ENCODE data around the gene HEXD.

Gene HEXD

GRCh38 chr17:82487910-82488309 is 69.8 kb downstream of the HEXD start:
- Histone ChIP-seq H3K4me3 (replicated peaks; ENCODE audit: low read depth, low read length) (no peak overlapping the region), H3K27me3 (replicated peaks; ENCODE audit: control insufficient read depth, insufficient read depth, low read length) (no peaks in the 10 kb centered on the region), H3K36me3 (ENCODE audit: control insufficient read depth, insufficient read depth, low read length) (peaks cover 25% of the 10 kb centered on the region)
- no peak for DNase-seq (ENCODE audit: extremely low read depth, insufficient read length)
- no peak for TF ChIP-seq CTCF (IDR thresholded peaks at IDR 0.05; ENCODE audit: insufficient read depth, low read length, poor library complexity, severe bottlenecking)

DNA sequence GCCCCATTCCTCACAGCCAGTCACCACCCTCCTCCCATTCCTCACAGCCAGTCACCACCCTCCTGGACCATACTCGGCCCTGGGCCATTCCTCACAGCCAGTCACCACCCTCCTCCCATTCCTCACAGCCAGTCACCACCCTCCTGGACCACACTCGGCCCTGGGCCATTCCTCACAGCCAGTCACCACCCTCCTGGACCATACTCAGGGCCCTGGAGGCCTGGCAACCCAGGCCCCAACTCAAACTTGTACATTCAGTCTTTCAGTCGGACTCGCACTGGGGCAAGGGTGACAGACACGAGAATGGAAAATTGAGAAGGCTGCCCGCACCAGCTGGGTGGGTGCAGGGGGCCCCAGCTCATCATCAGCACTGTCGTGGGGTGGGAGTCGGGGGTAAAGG is 71.0 kb downstream of the HEXD start:
- H3K27me3 ChIP-seq (replicated peaks; ENCODE audit: control insufficient read depth, insufficient read depth, low read length): no peaks in the 10 kb centered on the region
- no peak for DNase-seq (ENCODE audit: extremely low read depth, insufficient read length)
- peaks cover 17% of the 10 kb centered on the region for H3K36me3 ChIP-seq (ENCODE audit: control insufficient read depth, insufficient read depth, low read length)
- TF ChIP-seq CTCF (IDR thresholded peaks at IDR 0.05; ENCODE audit: insufficient read depth, low read length, poor library complexity, severe bottlenecking): no peak
- no peak overlapping the region for H3K4me3 ChIP-seq (replicated peaks; ENCODE audit: low read depth, low read length)

GRCh38 chr17:82489851-82490511 is 71.8 kb downstream of the HEXD start:
- Histone ChIP-seq H3K4me3 (replicated peaks; ENCODE audit: low read depth, low read length) (no peak overlapping the region), H3K36me3 (ENCODE audit: control insufficient read depth, insufficient read depth, low read length) (peaks cover 14% of the 10 kb centered on the region), H3K27me3 (replicated peaks; ENCODE audit: control insufficient read depth, insufficient read depth, low read length) (no peaks in the 10 kb centered on the region)
- no peak for DNase-seq (ENCODE audit: extremely low read depth, insufficient read length)
- TF ChIP-seq CTCF (IDR thresholded peaks at IDR 0.05; ENCODE audit: insufficient read depth, low read length, poor library complexity, severe bottlenecking): no peak

- TF ChIP-seq CTCF (IDR thresholded peaks at IDR 0.05; ENCODE audit: insufficient read depth, low read length, poor library complexity, severe bottlenecking): no peak
- peaks cover 11% of the 10 kb centered on the region for H3K36me3 ChIP-seq (ENCODE audit: control insufficient read depth, insufficient read depth, low read length)
- DNase-seq (ENCODE audit: extremely low read depth, insufficient read length): peak; percentile 39
- no peak overlapping the region for H3K4me3 ChIP-seq (replicated peaks; ENCODE audit: low read depth, low read length)
- no peaks in the 10 kb centered on the region for H3K27me3 ChIP-seq (replicated peaks; ENCODE audit: control insufficient read depth, insufficient read depth, low read length)
Measured at GRCh38 chr17:82490512-82491195, 72.5 kb downstream of the HEXD start.

- TF ChIP-seq CTCF (IDR thresholded peaks at IDR 0.05; ENCODE audit: insufficient read depth, low read length, poor library complexity, severe bottlenecking): no peak
- Histone ChIP-seq H3K4me3 (replicated peaks; ENCODE audit: low read depth, low read length) (no peak overlapping the region), H3K36me3 (ENCODE audit: control insufficient read depth, insufficient read depth, low read length) (peaks cover 6% of the 10 kb centered on the region), H3K27me3 (replicated peaks; ENCODE audit: control insufficient read depth, insufficient read depth, low read length) (no peaks in the 10 kb centered on the region)
- DNase-seq (ENCODE audit: extremely low read depth, insufficient read length): no peak
Measured at GRCh38 chr17:82491196-82491530, 73.0 kb downstream of the HEXD start.
